Neuronal stem cell (in vitro differentiated cells): ENCODE measurements around the gene TSPAN14.

ENCODE experiments used
- DNase-seq: peaks from one replicate; pipeline ENCODE4 v3.0.0-alpha.2; 2013; ENCODE audit warnings: low spot score
- H2AFZ ChIP-seq: one replicate; pipeline ENCODE4 v1.6.1; 2013; ENCODE audit warnings: mild to moderate bottlenecking, low read length, inconsistent platforms
- H2AK5ac ChIP-seq: 2 replicates; pipeline ENCODE4 v1.6.1; 2013; ENCODE audit warnings: low read depth, mild to moderate bottlenecking, inconsistent platforms, low read length, moderate library complexity, mixed read lengths
- H2BK120ac ChIP-seq: 2 replicates; pipeline ENCODE4 v1.6.1; 2013; ENCODE audit warnings: low read depth, mild to moderate bottlenecking, inconsistent platforms, low read length, moderate library complexity, mixed read lengths
- H2BK12ac ChIP-seq: one replicate; pipeline ENCODE4 v1.6.1; 2013; ENCODE audit warnings: low read length, inconsistent platforms
- H2BK15ac ChIP-seq: 2 replicates; pipeline ENCODE4 v1.6.1; 2013; ENCODE audit warnings: mild to moderate bottlenecking, low read length, inconsistent platforms, mixed read lengths
- H2BK5ac ChIP-seq: one replicate; pipeline ENCODE4 v1.6.1; 2013; ENCODE audit warnings: inconsistent platforms, mild to moderate bottlenecking, low read length, moderate library complexity
- H3K14ac ChIP-seq: one replicate; pipeline ENCODE4 v1.6.1; 2013; ENCODE audit warnings: low read length, inconsistent platforms
- H3K18ac ChIP-seq: 2 replicates; pipeline ENCODE4 v1.6.1; 2013; ENCODE audit warnings: low read length, inconsistent platforms
- H3K23ac ChIP-seq: 2 replicates; pipeline ENCODE4 v1.6.1; 2013; ENCODE audit warnings: low read depth, mild to moderate bottlenecking, mixed read lengths, low read length, inconsistent platforms; ENCODE audit not compliant: poor library complexity
- H3K27ac ChIP-seq: replicated peaks from 3 replicates; pipeline ENCODE4 v1.5.1; 2013; ENCODE audit warnings: low read length, inconsistent platforms
- H3K27me3 ChIP-seq, 3 experiments: 2 replicates each; pipeline ENCODE4 v1.6.1; 2013; ENCODE audit warnings: low read length in 3 of 3, mild to moderate bottlenecking in 2 of 3, inconsistent platforms in 1 of 3, low read depth in 1 of 3, mixed read lengths in 1 of 3, moderate library complexity in 1 of 3; ENCODE audit not compliant: control insufficient read depth in 3 of 3, insufficient read depth in 3 of 3
- H3K36me3 ChIP-seq, 2 donors: replicated peaks in 1 of 2; 2 replicates each; pipeline ENCODE4 v1.6.1; 2013; ENCODE audit warnings: low read length in 2 of 2; ENCODE audit not compliant: control insufficient read depth in 2 of 2, insufficient read depth in 2 of 2
- H3K4ac ChIP-seq: 2 replicates; pipeline ENCODE4 v1.6.1; 2013; ENCODE audit warnings: inconsistent platforms, mild to moderate bottlenecking, low read length, moderate library complexity
- H3K4me1 ChIP-seq, 2 donors: 1 replicate in 1 of 2; 2 replicates in 1 of 2; pipeline ENCODE4 v1.6.1; 2013; ENCODE audit warnings: low read length in 2 of 2, low read depth in 1 of 2; ENCODE audit not compliant: control insufficient read depth in 2 of 2, insufficient read depth in 1 of 2
- H3K4me2 ChIP-seq: one replicate; pipeline ENCODE4 v1.6.1; 2013; ENCODE audit warnings: mild to moderate bottlenecking, low read length, inconsistent platforms; ENCODE audit not compliant: insufficient read depth, poor library complexity, severe bottlenecking
- H3K4me3 ChIP-seq, 2 donors: 2 replicates each; pipeline ENCODE4 v1.5.1; 2013; ENCODE audit warnings: low read length in 2 of 2, mild to moderate bottlenecking in 2 of 2, inconsistent platforms in 1 of 2, moderate library complexity in 1 of 2
- H3K79me1 ChIP-seq: one replicate; pipeline ENCODE4 v1.6.1; 2013; ENCODE audit warnings: low read depth, mild to moderate bottlenecking, inconsistent platforms, low read length, moderate library complexity
- H3K9ac ChIP-seq: one replicate; pipeline ENCODE4 v1.6.1; 2013; ENCODE audit warnings: mild to moderate bottlenecking, low read depth, low read length, inconsistent platforms; ENCODE audit not compliant: poor library complexity
- H3K9me3 ChIP-seq, 2 donors: replicated peaks in 1 of 2; 2 replicates each; pipeline versions ENCODE3 to v1.6.1; 2013; ENCODE audit warnings: low read length in 2 of 2, mild to moderate bottlenecking in 2 of 2, inconsistent platforms in 1 of 2, low read depth in 1 of 2, mixed read lengths in 1 of 2, moderate library complexity in 1 of 2; ENCODE audit not compliant: control insufficient read depth in 2 of 2, insufficient read depth in 1 of 2
- H4K8ac ChIP-seq: one replicate; pipeline ENCODE4 v1.6.1; 2013; ENCODE audit warnings: low read depth, mild to moderate bottlenecking, inconsistent platforms, low read length, moderate library complexity
- H4K91ac ChIP-seq: one replicate; pipeline ENCODE4 v1.6.1; 2013; ENCODE audit warnings: low read length, low read depth, mild to moderate bottlenecking, inconsistent platforms; ENCODE audit not compliant: poor library complexity
- WGBS, 2 donors: extraction: QIAGEN DNeasy Blood & Tissue Kit; methylation state at CpG; one replicate each; pipeline ENCODE4 v1.1.7; 2013; ENCODE audit warnings: missing lambda C conversion rate in 2 of 2, mixed read lengths in 1 of 2; ENCODE audit not compliant: insufficient read length in 2 of 2, insufficient replicate concordance in 1 of 2; ENCODE audit errors: extremely low coverage in 2 of 2; 5-methylcytosine and 5-hydroxymethylcytosine counted together

The TSPAN14 gene

DNA sequence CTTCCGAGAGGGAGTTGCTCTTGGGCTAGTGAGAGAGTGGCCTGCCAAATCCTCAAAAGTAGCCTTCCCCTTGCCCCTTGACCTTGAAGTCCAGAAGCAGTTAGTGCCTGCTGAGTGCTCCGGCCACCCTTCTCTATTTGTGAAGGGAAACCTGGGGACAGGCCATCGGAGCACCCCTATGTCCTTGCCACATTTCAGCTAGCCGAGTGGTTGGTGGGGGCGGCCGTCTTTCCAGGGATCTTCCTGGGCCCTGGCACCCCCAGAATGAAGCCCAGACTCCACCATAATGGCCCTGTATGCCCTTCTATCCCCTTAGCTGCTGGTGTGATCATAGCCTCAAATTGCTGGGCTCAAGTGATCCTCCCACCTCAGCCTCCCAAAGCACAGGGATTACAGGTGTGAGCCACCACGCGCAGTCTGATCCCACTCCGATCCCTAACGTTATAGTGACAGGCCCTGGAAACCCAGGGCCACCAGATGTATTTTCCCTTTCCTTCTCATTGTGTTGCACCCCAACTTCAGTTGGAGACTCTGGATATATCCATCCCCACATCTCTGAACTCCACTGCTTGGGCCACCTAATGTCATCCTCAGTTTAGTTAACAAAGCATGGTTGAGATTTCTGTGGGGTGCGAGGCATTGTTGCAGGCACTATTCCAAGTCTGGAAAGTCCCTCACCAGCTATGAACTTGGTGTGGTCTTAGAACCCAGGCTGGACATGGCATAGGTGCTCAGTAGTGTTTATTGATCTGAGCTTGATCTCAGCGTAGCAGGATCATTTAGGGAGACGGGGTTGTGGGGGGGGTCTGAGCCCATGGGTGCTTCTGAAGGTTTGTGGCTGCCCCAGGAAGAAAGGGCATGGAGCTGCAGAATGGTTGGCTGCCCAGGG is 1.6 kb downstream of the TSPAN14 start:
- peak overlapping the region; percentile 62 for H2BK15ac ChIP-seq
- H2BK120ac ChIP-seq: no peak overlapping the region
- peak overlapping the region; percentile 76 for H3K4me2 ChIP-seq
- H2AFZ ChIP-seq: no peak overlapping the region
- H3K23ac ChIP-seq: peak overlapping the region; percentile 16
- no peak overlapping the region for H4K91ac ChIP-seq
- peak overlapping the region; percentile 94 for H3K9ac ChIP-seq
- no peak overlapping the region for H4K8ac ChIP-seq
- peak overlapping the region; percentile 76 for H3K14ac ChIP-seq
- peaks cover 0 to 2% of the 10 kb centered on the region in 2 donors for H3K9me3 ChIP-seq
- H2BK5ac ChIP-seq: no peak overlapping the region
- no peak overlapping the region for H2AK5ac ChIP-seq
- H3K36me3 ChIP-seq: peaks cover 0 to 24% of the 10 kb centered on the region in 2 donors
- H3K4me1 ChIP-seq: peaks cover 28 to 35% of the 10 kb centered on the region in 2 donors
- no peak overlapping the region for H2BK12ac ChIP-seq
- H3K4ac ChIP-seq: peak overlapping the region; percentile 8
- no peaks in the 10 kb centered on the region for H3K27me3 ChIP-seq
- H3K4me3 ChIP-seq: peak overlapping the region; percentile 95 to 99
- H3K27ac ChIP-seq: no peak overlapping the region
- peaks cover 14% of the 10 kb centered on the region for H3K79me1 ChIP-seq
- H3K18ac ChIP-seq: peak overlapping the region; percentile 97
- WGBS, 2 donors: no CpG with 5 or more reads among the region's 13 CpGs
- no peak for DNase-seq

DNA sequence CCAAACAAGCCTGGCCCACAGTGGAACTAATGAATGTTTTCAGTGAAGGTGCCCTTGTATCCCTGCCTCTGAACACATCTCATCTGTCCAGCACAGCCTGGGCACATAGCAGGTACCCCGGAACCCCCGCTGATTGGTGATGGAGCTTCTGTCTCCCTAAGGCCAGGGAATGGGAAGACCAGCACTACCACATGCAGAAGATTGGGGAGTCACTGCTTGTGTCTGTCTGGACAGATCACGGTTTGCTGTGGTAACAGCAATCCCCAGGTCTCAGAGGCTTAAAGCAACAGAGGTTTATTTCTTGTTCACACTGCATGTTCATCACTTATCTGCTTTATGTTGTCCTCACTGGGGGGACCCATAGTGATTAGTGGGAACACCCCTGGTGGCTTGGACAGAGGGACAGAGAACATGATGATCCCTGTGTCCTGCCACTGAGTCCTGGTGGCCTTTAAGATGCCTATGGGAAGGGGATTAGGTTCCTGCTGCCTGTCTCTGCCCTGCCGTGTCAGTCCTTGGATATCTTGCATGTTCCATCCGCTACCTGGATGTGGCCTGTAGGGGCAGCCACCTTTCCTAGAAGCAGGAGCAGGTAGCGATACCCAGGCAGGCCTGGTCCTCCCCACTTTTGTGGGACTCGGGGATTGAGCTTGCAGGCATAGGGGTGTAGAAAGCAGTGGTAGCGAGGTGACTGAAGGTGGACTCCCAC is 3.6 kb downstream of the TSPAN14 start:
- peaks cover 0 to 24% of the 10 kb centered on the region in 2 donors for H3K36me3 ChIP-seq
- no peak overlapping the region for H3K4me2 ChIP-seq
- no peak overlapping the region for H3K14ac ChIP-seq
- no peak overlapping the region for H3K27ac ChIP-seq
- no peak overlapping the region for H3K9ac ChIP-seq
- no CpG with 5 or more reads among the region's 8 CpGs for WGBS, 2 donors
- no peak overlapping the region for H2BK5ac ChIP-seq
- no peak overlapping the region for H2BK12ac ChIP-seq
- H2BK120ac ChIP-seq: no peak overlapping the region
- no peak overlapping the region for H2BK15ac ChIP-seq
- H3K27me3 ChIP-seq: no peaks in the 10 kb centered on the region
- no peak overlapping the region for H2AK5ac ChIP-seq
- H3K4me3 ChIP-seq: no peak overlapping the region
- no peak overlapping the region for H2AFZ ChIP-seq
- H3K4me1 ChIP-seq: peaks cover 44 to 52% of the 10 kb centered on the region in 2 donors
- no peak for DNase-seq
- H4K91ac ChIP-seq: no peak overlapping the region
- H3K9me3 ChIP-seq: no peaks in the 10 kb centered on the region
- H3K79me1 ChIP-seq: peaks cover 18% of the 10 kb centered on the region
- H3K4ac ChIP-seq: no peak overlapping the region
- no peak overlapping the region for H3K23ac ChIP-seq
- no peak overlapping the region for H4K8ac ChIP-seq
- no peak overlapping the region for H3K18ac ChIP-seq

DNA sequence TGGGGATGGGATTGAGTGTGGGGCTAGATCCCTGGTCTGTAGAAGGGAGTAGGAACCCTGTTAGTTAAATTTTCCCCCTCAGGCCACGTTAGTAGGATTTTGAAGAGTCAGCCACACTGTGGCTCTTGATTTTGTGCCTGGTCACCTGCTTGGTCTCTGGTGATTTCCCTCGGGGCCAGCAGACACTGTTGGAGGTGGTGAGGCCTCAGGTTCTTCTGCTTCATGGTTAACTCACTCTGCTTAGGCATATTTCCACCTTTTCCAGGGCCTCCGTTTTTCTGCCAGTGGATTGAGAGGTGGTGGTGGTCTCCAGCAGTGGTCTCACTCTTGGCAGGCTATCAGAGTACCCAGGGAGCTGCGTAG is 4.1 kb downstream of the TSPAN14 start:
- no CpG with 5 or more reads among the region's 4 CpGs for WGBS, 2 donors
- Histone ChIP-seq H2BK120ac (no peak overlapping the region), H3K4me2 (no peak overlapping the region), H3K79me1 (peaks cover 18% of the 10 kb centered on the region), H2BK5ac (no peak overlapping the region), H3K23ac (no peak overlapping the region), H2AFZ (no peak overlapping the region), H3K4me3 (no peak overlapping the region), H3K27me3 (no peaks in the 10 kb centered on the region), H3K9me3 (no peaks in the 10 kb centered on the region), H3K18ac (no peak overlapping the region), H3K14ac (no peak overlapping the region), H4K8ac (no peak overlapping the region), H3K9ac (no peak overlapping the region), H2BK12ac (no peak overlapping the region), H3K4me1 (peaks cover 48 to 53% of the 10 kb centered on the region in 2 donors), H3K27ac (no peak overlapping the region), H3K4ac (no peak overlapping the region), H2BK15ac (no peak overlapping the region), H2AK5ac (no peak overlapping the region), H4K91ac (no peak overlapping the region), H3K36me3 (peaks cover 0 to 24% of the 10 kb centered on the region in 2 donors)
- DNase-seq: no peak

DNA sequence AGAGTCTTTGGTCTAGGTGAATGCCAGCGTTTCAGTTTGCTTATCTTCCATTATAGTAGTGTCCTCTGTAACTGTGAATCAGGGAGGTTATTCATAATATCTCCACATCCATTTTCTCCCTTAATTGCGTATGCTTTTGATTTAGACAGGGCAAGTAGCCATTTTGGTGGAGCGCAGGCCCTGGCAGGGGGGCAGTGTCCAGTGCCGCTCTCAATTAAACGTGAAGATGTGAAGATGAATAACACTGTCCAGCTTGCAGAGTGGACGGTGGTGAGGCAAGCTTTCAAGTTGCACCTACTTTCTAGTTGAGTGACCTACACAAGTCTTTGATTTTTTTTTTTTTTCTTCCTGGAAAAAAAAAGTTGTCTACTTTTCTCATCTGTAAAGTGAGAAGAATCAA is 4.5 kb downstream of the TSPAN14 start:
- Histone ChIP-seq H4K91ac (no peak overlapping the region), H3K4me1 (peaks cover 52 to 56% of the 10 kb centered on the region in 2 donors), H3K27me3 (no peaks in the 10 kb centered on the region), H2AK5ac (no peak overlapping the region), H3K36me3 (peaks cover 0 to 24% of the 10 kb centered on the region in 2 donors), H3K9ac (no peak overlapping the region), H3K18ac (no peak overlapping the region), H4K8ac (no peak overlapping the region), H3K9me3 (no peaks in the 10 kb centered on the region), H2BK12ac (no peak overlapping the region), H3K4me2 (no peak overlapping the region), H3K4ac (no peak overlapping the region), H3K79me1 (peaks cover 18% of the 10 kb centered on the region), H3K23ac (no peak overlapping the region), H2BK120ac (no peak overlapping the region), H2BK5ac (no peak overlapping the region), H2AFZ (no peak overlapping the region), H3K27ac (no peak overlapping the region), H3K14ac (no peak overlapping the region), H2BK15ac (no peak overlapping the region), H3K4me3 (no peak overlapping the region)
- DNase-seq: no peak
- WGBS, 2 donors: no CpG with 5 or more reads among the region's 6 CpGs
